Liver (tissue), 9 donors: ENCODE measurements around the gene SLC16A6. TPM values are rescaled to one million over a fixed set of nuclear protein-coding genes. Genes with fewer than 3 reads are reported as not detected.
"Not testable (repeated sequence)": the region's sequence is repeated elsewhere in the genome, so short reads cannot be mapped to it uniquely, and the experiment has no call there.

Experiments used
- DNase-seq: peaks from one replicate; pipeline ENCODE4 v3.0.0-alpha.2; 2017; ENCODE audit warnings: low spot score
- H3K27ac ChIP-seq, 2 donors: one replicate each; pipeline ENCODE4 v1.7.0; 2013; ENCODE audit warnings: inconsistent platforms in 2 of 2, low read length in 2 of 2, control low read depth in 1 of 2, low read depth in 1 of 2, mild to moderate bottlenecking in 1 of 2
- H3K27me3 ChIP-seq, 4 donors: one replicate each; pipeline versions ENCODE4 v1.6.1 to v1.7.0; 2013; ENCODE audit warnings: low read length in 3 of 4, inconsistent platforms in 1 of 4, mild to moderate bottlenecking in 1 of 4, moderate library complexity in 1 of 4; ENCODE audit not compliant: control insufficient read depth in 4 of 4, insufficient read depth in 4 of 4
- H3K36me3 ChIP-seq, 4 donors: one replicate each; pipeline versions ENCODE4 v1.6.1 to v1.7.0; 2013; ENCODE audit warnings: low read length in 3 of 4, mild to moderate bottlenecking in 3 of 4, low read depth in 1 of 4, moderate library complexity in 1 of 4; ENCODE audit not compliant: control insufficient read depth in 4 of 4, insufficient read depth in 3 of 4
- H3K4me1 ChIP-seq, 4 donors: one replicate each; pipeline versions ENCODE4 v1.6.1 to v1.7.0; 2013; ENCODE audit warnings: low read length in 3 of 4, mild to moderate bottlenecking in 3 of 4, moderate library complexity in 1 of 4; ENCODE audit not compliant: control insufficient read depth in 4 of 4, insufficient read depth in 4 of 4
- H3K4me3 ChIP-seq, 3 donors: one replicate each; pipeline versions ENCODE4 v1.6.1 to v1.7.0; 2013; ENCODE audit warnings: low read length in 3 of 3, control low read depth in 1 of 3, low read depth in 1 of 3, mild to moderate bottlenecking in 1 of 3
- H3K9ac ChIP-seq, 2 donors: one replicate each; pipeline ENCODE4 v1.7.0; 2013; ENCODE audit warnings: low read length in 2 of 2, mild to moderate bottlenecking in 2 of 2, moderate library complexity in 2 of 2, control low read depth in 1 of 2, low read depth in 1 of 2
- H3K9me3 ChIP-seq, 4 donors: one replicate each; pipeline versions ENCODE4 v1.6.1 to v1.7.0; 2013; ENCODE audit warnings: low read length in 3 of 4; ENCODE audit not compliant: control insufficient read depth in 4 of 4
- EGR1 ChIP-seq, 2 donors: IDR thresholded peaks; 2 replicates each; pipeline ENCODE4 v1.6.1; 2016 to 2018; ENCODE audit warnings: antibody characterized with exemption in 2 of 2, low read depth in 2 of 2
- FOXA1 ChIP-seq: IDR thresholded peaks from 2 replicates; pipeline ENCODE4 v1.6.1; 2016; ENCODE audit warnings: antibody characterized with exemption
- FOXA2 ChIP-seq: IDR thresholded peaks from 2 replicates; pipeline ENCODE4 v1.6.1; 2016; ENCODE audit warnings: antibody characterized with exemption
- GABPA ChIP-seq, 2 donors: IDR thresholded peaks in 1 of 2; conservative IDR thresholded peaks in 1 of 2; 2 replicates each; pipeline ENCODE4 v1.6.1; 2016; ENCODE audit warnings: antibody characterized with exemption in 2 of 2, mild to moderate bottlenecking in 1 of 2, moderate library complexity in 1 of 2
- HNF4A ChIP-seq, 2 donors: conservative IDR thresholded peaks; 2 replicates each; pipeline ENCODE4 v1.6.1; 2016; ENCODE audit warnings: antibody characterized with exemption in 2 of 2, mild to moderate bottlenecking in 2 of 2
- JUND ChIP-seq, 2 donors: IDR thresholded peaks; 2 replicates each; pipeline ENCODE4 v1.6.1; 2016; ENCODE audit warnings: antibody characterized with exemption in 2 of 2
- RAD21 ChIP-seq, 2 donors: IDR thresholded peaks; 2 replicates each; pipeline ENCODE4 v1.6.1; 2016; ENCODE audit warnings: antibody characterized with exemption in 2 of 2, mild to moderate bottlenecking in 2 of 2
- RXRA ChIP-seq, 2 donors: IDR thresholded peaks; 2 replicates each; pipeline ENCODE4 v1.6.1; 2017 to 2018; ENCODE audit warnings: antibody characterized with exemption in 2 of 2, mild to moderate bottlenecking in 1 of 2
- SP1 ChIP-seq: IDR thresholded peaks from 2 replicates; pipeline ENCODE4 v1.6.1; 2018; ENCODE audit warnings: antibody characterized with exemption, mild to moderate bottlenecking
- YY1 ChIP-seq: IDR thresholded peaks from 2 replicates; pipeline ENCODE4 v1.6.1; 2016; ENCODE audit warnings: antibody characterized with exemption, mild to moderate bottlenecking
- WGBS: extraction: QIAGEN DNeasy Blood & Tissue Kit; methylation state at CpG from one replicate; pipeline ENCODE4 v1.1.7; 2013; 5-methylcytosine and 5-hydroxymethylcytosine counted together
- polyA plus RNA-seq, 2 donors: library from polyadenylated mRNA; stranded (reverse) in 1 of 2; unstranded in 1 of 2; fragments of 200-250 nt in 1 of 2; fragments of >200 nt in 1 of 2; fragmentation: Nextera tagmentation in 1 of 2; extraction: Ambion mirVana in 1 of 2; gene quantifications; one replicate each; pipeline versions ENCODE4 v1.2.1 to v1.2.3, GENCODE V29; 2013 to 2015
- total RNA-seq, 2 donors: library from RNA; depleted of rRNA; stranded (reverse); fragments of >200 nt; gene quantifications; one replicate each; pipeline ENCODE4 v1.2.3, GENCODE V29; 2014
- TF ChIP-seq, protein P1 (sequence below): IDR thresholded peaks from 2 replicates; pipeline ENCODE4 v1.6.1; 2016; ENCODE audit warnings: antibody characterized with exemption, mild to moderate bottlenecking
- TF ChIP-seq, protein P2 (sequence below): IDR thresholded peaks from 2 replicates; pipeline ENCODE4 v1.6.1; 2016; ENCODE audit warnings: antibody characterized with exemption
- TF ChIP-seq, protein P3 (sequence below): IDR thresholded peaks from 2 replicates; pipeline ENCODE4 v1.6.1; 2016; ENCODE audit warnings: antibody characterized with exemption
- TF ChIP-seq, protein P4 (sequence below): IDR thresholded peaks from 2 replicates; pipeline ENCODE4 v1.6.1; 2016; ENCODE audit warnings: antibody characterized with exemption
- TF ChIP-seq, protein P5 (sequence below): fragments of 150-350 bp; IDR thresholded peaks from 2 replicates; pipeline ENCODE4 v1.5.1; 2017; ENCODE audit warnings: improper control_type of control experiment, low read depth, low read length; ENCODE audit not compliant: missing input control
- donor health status: healthy.
- donor health status: healthy.
- donor health status: healthy.
- donor health status: healthy.
- donor health status: healthy.

SLC16A6 gene
- total and polyA plus RNA-seq, 4 donors = 0.11 to 0.92 (median 0.59) TPM

DNA sequence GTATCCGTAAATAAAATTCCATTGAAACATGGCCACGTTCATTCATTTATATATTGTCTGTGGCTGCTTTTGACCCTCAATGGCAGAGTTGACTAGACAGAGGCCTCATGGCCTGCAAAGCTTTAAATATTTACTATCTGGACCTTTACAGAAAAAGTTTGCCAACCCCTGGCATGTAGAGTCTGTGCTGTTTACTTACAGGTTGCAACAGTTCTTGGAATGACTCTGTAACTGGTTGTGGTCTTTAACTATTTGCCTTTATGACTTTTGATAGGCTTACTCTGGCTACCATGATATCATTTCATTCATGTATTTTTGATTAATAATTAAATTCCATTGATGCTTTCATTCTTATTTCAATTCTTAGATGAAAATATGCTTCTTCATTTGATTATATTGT lies 25.1 kb downstream of the SLC16A6 start:
- WGBS = 39% methylated on average over 2 of the region's 2 CpGs
- peak overlapping the region in 1 of 2 donors; percentile 50 for H3K27ac ChIP-seq
- DNase-seq, H3K9me3 ChIP-seq, H3K4me3 ChIP-seq, H3K36me3 ChIP-seq, H3K9ac ChIP-seq, H3K27me3 ChIP-seq: not testable (repeated sequence)
- H3K4me1 ChIP-seq = peaks cover 3 to 16% (median 11%) of the 10 kb centered on the region in 4 donors
- TF ChIP-seq GABPA (IDR thresholded peaks at IDR 0.05 in 1 of 2, conservative IDR thresholded peaks at IDR 0.05 in 1 of 2) = peak in 1 of 2 donors; percentile 36
- peak in 1 of 2 donors; percentile 21 for TF ChIP-seq EGR1 (IDR thresholded peaks at IDR 0.05; ENCODE audit: low read depth in 2 of 2)
- TF ChIP-seq, protein P1, sequence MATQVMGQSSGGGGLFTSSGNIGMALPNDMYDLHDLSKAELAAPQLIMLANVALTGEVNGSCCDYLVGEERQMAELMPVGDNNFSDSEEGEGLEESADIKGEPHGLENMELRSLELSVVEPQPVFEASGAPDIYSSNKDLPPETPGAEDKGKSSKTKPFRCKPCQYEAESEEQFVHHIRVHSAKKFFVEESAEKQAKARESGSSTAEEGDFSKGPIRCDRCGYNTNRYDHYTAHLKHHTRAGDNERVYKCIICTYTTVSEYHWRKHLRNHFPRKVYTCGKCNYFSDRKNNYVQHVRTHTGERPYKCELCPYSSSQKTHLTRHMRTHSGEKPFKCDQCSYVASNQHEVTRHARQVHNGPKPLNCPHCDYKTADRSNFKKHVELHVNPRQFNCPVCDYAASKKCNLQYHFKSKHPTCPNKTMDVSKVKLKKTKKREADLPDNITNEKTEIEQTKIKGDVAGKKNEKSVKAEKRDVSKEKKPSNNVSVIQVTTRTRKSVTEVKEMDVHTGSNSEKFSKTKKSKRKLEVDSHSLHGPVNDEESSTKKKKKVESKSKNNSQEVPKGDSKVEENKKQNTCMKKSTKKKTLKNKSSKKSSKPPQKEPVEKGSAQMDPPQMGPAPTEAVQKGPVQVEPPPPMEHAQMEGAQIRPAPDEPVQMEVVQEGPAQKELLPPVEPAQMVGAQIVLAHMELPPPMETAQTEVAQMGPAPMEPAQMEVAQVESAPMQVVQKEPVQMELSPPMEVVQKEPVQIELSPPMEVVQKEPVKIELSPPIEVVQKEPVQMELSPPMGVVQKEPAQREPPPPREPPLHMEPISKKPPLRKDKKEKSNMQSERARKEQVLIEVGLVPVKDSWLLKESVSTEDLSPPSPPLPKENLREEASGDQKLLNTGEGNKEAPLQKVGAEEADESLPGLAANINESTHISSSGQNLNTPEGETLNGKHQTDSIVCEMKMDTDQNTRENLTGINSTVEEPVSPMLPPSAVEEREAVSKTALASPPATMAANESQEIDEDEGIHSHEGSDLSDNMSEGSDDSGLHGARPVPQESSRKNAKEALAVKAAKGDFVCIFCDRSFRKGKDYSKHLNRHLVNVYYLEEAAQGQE = peak; percentile 45
- TF ChIP-seq FOXA1 = peak; percentile 86
- TF ChIP-seq YY1 = peak; percentile 81
- TF ChIP-seq FOXA2 = peak; percentile 95
- TF ChIP-seq, protein P2, sequence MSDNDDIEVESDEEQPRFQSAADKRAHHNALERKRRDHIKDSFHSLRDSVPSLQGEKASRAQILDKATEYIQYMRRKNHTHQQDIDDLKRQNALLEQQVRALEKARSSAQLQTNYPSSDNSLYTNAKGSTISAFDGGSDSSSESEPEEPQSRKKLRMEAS = peak; percentile 87
- TF ChIP-seq, protein P3, sequence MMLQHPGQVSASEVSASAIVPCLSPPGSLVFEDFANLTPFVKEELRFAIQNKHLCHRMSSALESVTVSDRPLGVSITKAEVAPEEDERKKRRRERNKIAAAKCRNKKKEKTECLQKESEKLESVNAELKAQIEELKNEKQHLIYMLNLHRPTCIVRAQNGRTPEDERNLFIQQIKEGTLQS = peak; percentile 37
- peak in 1 of 2 donors; percentile 62 for TF ChIP-seq RAD21 (IDR thresholded peaks at IDR 0.05)
- TF ChIP-seq HNF4A (conservative IDR thresholded peaks at IDR 0.05) = peak; percentile 67 to 72
- TF ChIP-seq, protein P4, sequence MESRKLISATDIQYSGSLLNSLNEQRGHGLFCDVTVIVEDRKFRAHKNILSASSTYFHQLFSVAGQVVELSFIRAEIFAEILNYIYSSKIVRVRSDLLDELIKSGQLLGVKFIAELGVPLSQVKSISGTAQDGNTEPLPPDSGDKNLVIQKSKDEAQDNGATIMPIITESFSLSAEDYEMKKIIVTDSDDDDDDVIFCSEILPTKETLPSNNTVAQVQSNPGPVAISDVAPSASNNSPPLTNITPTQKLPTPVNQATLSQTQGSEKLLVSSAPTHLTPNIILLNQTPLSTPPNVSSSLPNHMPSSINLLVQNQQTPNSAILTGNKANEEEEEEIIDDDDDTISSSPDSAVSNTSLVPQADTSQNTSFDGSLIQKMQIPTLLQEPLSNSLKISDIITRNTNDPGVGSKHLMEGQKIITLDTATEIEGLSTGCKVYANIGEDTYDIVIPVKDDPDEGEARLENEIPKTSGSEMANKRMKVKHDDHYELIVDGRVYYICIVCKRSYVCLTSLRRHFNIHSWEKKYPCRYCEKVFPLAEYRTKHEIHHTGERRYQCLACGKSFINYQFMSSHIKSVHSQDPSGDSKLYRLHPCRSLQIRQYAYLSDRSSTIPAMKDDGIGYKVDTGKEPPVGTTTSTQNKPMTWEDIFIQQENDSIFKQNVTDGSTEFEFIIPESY = peak; percentile 63
- peak; percentile 73 for TF ChIP-seq SP1
- peak; percentile 44 to 73 for TF ChIP-seq JUND (IDR thresholded peaks at IDR 0.05)
- peak; percentile 69 to 86 for TF ChIP-seq RXRA (IDR thresholded peaks at IDR 0.05)

DNA sequence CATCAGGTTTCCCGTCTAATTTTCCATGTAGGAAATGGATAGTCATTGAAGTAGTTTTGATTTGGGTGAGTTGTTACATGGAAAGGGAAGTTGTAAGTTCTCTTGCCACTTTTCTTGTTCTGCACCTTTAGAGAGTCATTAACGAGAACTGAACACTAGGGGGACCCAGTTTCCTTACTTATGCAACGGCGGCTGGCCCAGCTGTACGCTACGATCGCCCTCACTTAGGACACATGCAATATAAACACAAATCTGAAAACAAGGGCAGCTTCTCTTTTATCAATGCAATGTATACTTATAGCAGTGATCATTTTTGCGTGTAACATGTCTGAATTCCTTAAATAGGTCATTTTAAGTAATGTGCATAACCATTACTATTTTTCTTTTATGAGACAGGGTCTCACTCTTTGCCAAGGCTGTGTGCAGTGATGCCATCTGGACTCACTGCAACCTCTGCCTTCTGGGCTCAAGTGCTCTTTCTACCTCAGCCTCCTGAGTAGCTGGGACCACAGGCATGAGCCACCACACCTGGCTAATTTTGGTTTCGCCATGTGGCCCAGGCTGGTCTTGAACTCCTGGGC lies 27.7 kb downstream of the SLC16A6 start:
- H3K9ac ChIP-seq, DNase-seq, H3K27ac ChIP-seq, H3K4me3 ChIP-seq, H3K36me3 ChIP-seq, H3K27me3 ChIP-seq, H3K9me3 ChIP-seq: not testable (repeated sequence)
- peak; percentile 86 to 87 for TF ChIP-seq RAD21 (IDR thresholded peaks at IDR 0.05)
- TF ChIP-seq, protein P5, sequence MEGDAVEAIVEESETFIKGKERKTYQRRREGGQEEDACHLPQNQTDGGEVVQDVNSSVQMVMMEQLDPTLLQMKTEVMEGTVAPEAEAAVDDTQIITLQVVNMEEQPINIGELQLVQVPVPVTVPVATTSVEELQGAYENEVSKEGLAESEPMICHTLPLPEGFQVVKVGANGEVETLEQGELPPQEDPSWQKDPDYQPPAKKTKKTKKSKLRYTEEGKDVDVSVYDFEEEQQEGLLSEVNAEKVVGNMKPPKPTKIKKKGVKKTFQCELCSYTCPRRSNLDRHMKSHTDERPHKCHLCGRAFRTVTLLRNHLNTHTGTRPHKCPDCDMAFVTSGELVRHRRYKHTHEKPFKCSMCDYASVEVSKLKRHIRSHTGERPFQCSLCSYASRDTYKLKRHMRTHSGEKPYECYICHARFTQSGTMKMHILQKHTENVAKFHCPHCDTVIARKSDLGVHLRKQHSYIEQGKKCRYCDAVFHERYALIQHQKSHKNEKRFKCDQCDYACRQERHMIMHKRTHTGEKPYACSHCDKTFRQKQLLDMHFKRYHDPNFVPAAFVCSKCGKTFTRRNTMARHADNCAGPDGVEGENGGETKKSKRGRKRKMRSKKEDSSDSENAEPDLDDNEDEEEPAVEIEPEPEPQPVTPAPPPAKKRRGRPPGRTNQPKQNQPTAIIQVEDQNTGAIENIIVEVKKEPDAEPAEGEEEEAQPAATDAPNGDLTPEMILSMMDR = peak; percentile 63
- WGBS = 11% methylated on average over 9 of the region's 9 CpGs
- peaks cover 5 to 17% (median 11%) of the 10 kb centered on the region in 4 donors for H3K4me1 ChIP-seq

DNA sequence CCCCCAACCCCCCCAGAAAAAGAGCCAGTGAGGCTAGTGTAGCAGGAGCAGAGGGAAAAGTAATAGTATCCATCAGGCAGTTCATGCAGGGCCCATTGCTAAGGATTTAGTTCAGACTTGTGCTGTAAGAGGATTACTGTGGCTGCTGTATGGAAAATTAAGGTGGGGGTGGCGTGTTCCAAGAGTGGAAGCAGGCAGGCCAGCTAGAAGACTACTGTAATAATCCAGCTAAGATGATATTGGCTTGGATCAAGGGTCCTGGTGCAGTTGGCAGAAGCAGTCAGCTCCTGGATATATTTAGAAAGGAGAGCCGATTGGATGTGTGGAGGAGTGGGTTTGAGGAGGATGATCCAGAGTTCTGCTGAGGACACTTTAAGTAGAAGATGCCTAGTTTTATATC lies 28.5 kb downstream of the SLC16A6 start:
- not testable (repeated sequence) for H3K36me3 ChIP-seq, H3K27me3 ChIP-seq, H3K4me3 ChIP-seq, H3K9ac ChIP-seq, H3K27ac ChIP-seq, DNase-seq, H3K9me3 ChIP-seq
- peaks cover 5 to 17% (median 11%) of the 10 kb centered on the region in 4 donors for H3K4me1 ChIP-seq
- 70% methylated on average over 2 of the region's 2 CpGs for WGBS
